K562 (cell line): Measurements from ENCODE around the gene NDUFB1.

Experiments used
- ELF4 ChIP-seq: fragments of 450-650 bp; formaldehyde crosslinking; IDR thresholded peaks from 2 replicates; pipeline ENCODE4 v1.4.0; 2022; ENCODE audit warnings: missing genetic modification characterization
- FOXK2 ChIP-seq, 2 experiments: fragments of 450-650 bp; IDR thresholded peaks in 1 of 2; conservative IDR thresholded peaks in 1 of 2; 2 replicates each; pipeline ENCODE4 v1.6.1; 2016; ENCODE audit warnings: low read depth in 2 of 2, mild to moderate bottlenecking in 1 of 2
- JUND ChIP-seq, 2 experiments: IDR thresholded peaks; 2 replicates in 1 of 2; 3 replicates in 1 of 2; pipeline ENCODE4 v1.6.1; 2011; ENCODE audit warnings: borderline replicate concordance in 2 of 2, low read depth in 2 of 2, low read length in 2 of 2, improper control_type of control experiment in 1 of 2, missing biosample characterization in 1 of 2, missing genetic modification characterization in 1 of 2, missing genetic modification reagents in 1 of 2
- SP1 ChIP-seq: sonication (generic); formaldehyde crosslinking; IDR thresholded peaks from 2 replicates; pipeline ENCODE4 v1.8.1; 2022; ENCODE audit warnings: mild to moderate bottlenecking, missing genetic modification reagents

DNA sequence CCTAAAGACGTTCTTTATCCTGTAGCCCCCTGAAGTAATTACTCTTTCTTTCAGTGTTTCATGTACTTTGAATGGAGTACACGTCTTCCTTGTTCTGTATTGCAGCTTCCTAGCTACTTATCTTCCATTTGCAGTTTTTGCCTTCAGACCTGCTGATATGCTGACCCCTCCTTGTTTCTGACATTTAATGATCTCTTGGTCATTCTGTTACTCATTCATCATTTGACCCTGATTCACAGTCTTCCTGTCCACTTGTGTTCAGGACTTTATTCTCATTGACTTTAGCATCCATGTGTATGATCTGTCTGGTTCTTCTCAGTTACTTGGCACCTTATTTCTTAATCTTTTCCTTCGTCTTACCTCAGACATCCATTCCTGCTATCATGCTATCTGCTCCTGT, 22.5 kb upstream of the NDUFB1 start:
- TF ChIP-seq ELF4 (CRISPR knock-in tag) (no peak), FOXK2 (conservative IDR thresholded peaks at IDR 0.05 in 1 of 2, IDR thresholded peaks at IDR 0.05 in 1 of 2; ENCODE audit: low read depth in 2 of 2) (no peak), JUND (IDR thresholded peaks at IDR 0.05; ENCODE audit: borderline replicate concordance, low read depth, low read length) (no peak), JUND (tag; IDR thresholded peaks at IDR 0.05; ENCODE audit: borderline replicate concordance, low read depth, low read length) (no peak), SP1 (no peak)
